IMR-90 (cell line): Measurements from ENCODE around the gene NCK1. TPM values are rescaled to one million over a fixed set of nuclear protein-coding genes. Genes with fewer than 3 reads are reported as not detected.

ENCODE experiments used
- ATAC-seq: fragments of 200-7000 bp; cut with Tn5 transposase; 2 replicates; pipeline ENCODE4 v1.9.1; 2020; ENCODE audit warnings: low read depth, mild to moderate bottlenecking, moderate library complexity
- BruUV-seq: library from RNA; stranded (reverse); fragments of 400-500 nt; replicated peaks from 2 replicates; lab custom pipeline; 2021; lab: Mats Ljungman, UMichigan
- CTCF ChIA-PET: fragments of 300-600 bp; formaldehyde crosslinking; extraction: SDS; loops from one replicate; lab custom pipeline; 2021; ENCODE audit warnings: antibody characterized with exemption; lab: Yijun Ruan, JAX
- POLR2A ChIA-PET: fragments of 300-600 bp; sonication (Branson Sonifier 250); formaldehyde crosslinking; loops from one replicate; lab custom pipeline; 2022; ENCODE audit warnings: antibody characterized with exemption; ENCODE audit not compliant: unreplicated experiment; lab: Charles Lee
- DNase-seq: peaks from one replicate; pipeline ENCODE4 v3.0.0; 2013
- H2AFZ ChIP-seq: replicated peaks from 2 replicates; pipeline ENCODE3; 2013; ENCODE audit warnings: low read length, mild to moderate bottlenecking; ENCODE audit not compliant: poor library complexity
- H2AK5ac ChIP-seq: 2 replicates; pipeline ENCODE4 v1.6.1; 2013; ENCODE audit warnings: low read depth, low read length, inconsistent platforms
- H2AK9ac ChIP-seq: replicated peaks from 2 replicates; pipeline ENCODE3; 2013; ENCODE audit warnings: mild to moderate bottlenecking, low read depth, low read length, moderate library complexity; ENCODE audit not compliant: poor library complexity
- H2BK120ac ChIP-seq: 2 replicates; pipeline ENCODE4 v1.6.1; 2013; ENCODE audit warnings: low read depth, low read length, inconsistent platforms
- H2BK15ac ChIP-seq: 3 replicates; pipeline ENCODE4 v1.6.1; 2013; ENCODE audit warnings: low read depth, low read length, inconsistent platforms
- H2BK20ac ChIP-seq: 2 replicates; pipeline ENCODE4 v1.6.1; 2013; ENCODE audit warnings: low read depth, mild to moderate bottlenecking, inconsistent platforms, low read length, moderate library complexity
- H2BK5ac ChIP-seq: 2 replicates; pipeline ENCODE4 v1.6.1; 2013; ENCODE audit warnings: mild to moderate bottlenecking, low read depth, low read length, inconsistent platforms; ENCODE audit not compliant: poor library complexity, severe bottlenecking
- H3K14ac ChIP-seq: replicated peaks from 2 replicates; pipeline ENCODE4 v1.6.1; 2013; ENCODE audit warnings: low read depth, low read length, inconsistent platforms
- H3K18ac ChIP-seq: 2 replicates; pipeline ENCODE4 v1.6.1; 2013; ENCODE audit warnings: low read depth, low read length, control low read depth
- H3K23ac ChIP-seq: 2 replicates; pipeline ENCODE4 v1.6.1; 2013; ENCODE audit warnings: low read depth, low read length, inconsistent platforms
- H3K27ac ChIP-seq: 2 replicates; pipeline ENCODE4 v1.5.1; 2013; ENCODE audit warnings: mild to moderate bottlenecking, control low read depth, low read length; ENCODE audit not compliant: insufficient read depth
- H3K27me3 ChIP-seq: 2 replicates; pipeline ENCODE4 v1.6.1; 2013; ENCODE audit warnings: low read length; ENCODE audit not compliant: control insufficient read depth, insufficient read depth
- H3K36me3 ChIP-seq: 2 replicates; pipeline ENCODE4 v1.6.1; 2013; ENCODE audit warnings: low read length, mixed read lengths; ENCODE audit not compliant: control insufficient read depth, insufficient read depth
- H3K4ac ChIP-seq: 2 replicates; pipeline ENCODE4 v1.6.1; 2013; ENCODE audit warnings: low read depth, low read length, inconsistent platforms
- H3K4me1 ChIP-seq: 2 replicates; pipeline ENCODE4 v1.6.1; 2013; ENCODE audit warnings: low read length, mixed read lengths; ENCODE audit not compliant: control insufficient read depth, insufficient read depth
- H3K4me2 ChIP-seq: 2 replicates; pipeline ENCODE4 v1.6.1; 2013; ENCODE audit warnings: low read depth, mild to moderate bottlenecking, control low read depth, low read length, moderate library complexity
- H3K4me3 ChIP-seq: 2 replicates; pipeline ENCODE4 v1.5.1; 2013; ENCODE audit warnings: low read depth, mild to moderate bottlenecking, control low read depth, low read length, moderate library complexity; ENCODE audit not compliant: insufficient read depth
- H3K56ac ChIP-seq: 2 replicates; pipeline ENCODE4 v1.6.1; 2013; ENCODE audit warnings: low read length, inconsistent platforms; ENCODE audit not compliant: insufficient read depth; ENCODE audit errors: extremely low read depth
- H3K79me1 ChIP-seq, 2 experiments: 2 replicates each; pipeline ENCODE4 v1.6.1; 2013; ENCODE audit warnings: low read length in 2 of 2, inconsistent platforms in 1 of 2, low read depth in 1 of 2
- H3K9ac ChIP-seq: 2 replicates; pipeline ENCODE4 v1.6.1; 2013; ENCODE audit warnings: low read depth, low read length, control low read depth
- H3K9me1 ChIP-seq: 2 replicates; pipeline ENCODE4 v1.6.1; 2013; ENCODE audit warnings: low read length, inconsistent platforms; ENCODE audit not compliant: insufficient read depth
- H3K9me3 ChIP-seq: 2 replicates; pipeline ENCODE4 v1.6.1; 2013; ENCODE audit warnings: low read length; ENCODE audit not compliant: control insufficient read depth, insufficient read depth
- H4K20me1 ChIP-seq: 2 replicates; pipeline ENCODE4 v1.6.1; 2013; ENCODE audit warnings: low read length, inconsistent platforms; ENCODE audit not compliant: insufficient read depth
- H4K5ac ChIP-seq: 2 replicates; pipeline ENCODE4 v1.6.1; 2013; ENCODE audit warnings: mild to moderate bottlenecking, low read depth, low read length, control low read depth
- H4K8ac ChIP-seq, 2 experiments: 2 replicates each; pipeline ENCODE4 v1.6.1; 2013; ENCODE audit warnings: low read depth in 2 of 2, low read length in 2 of 2, control low read depth in 1 of 2, inconsistent platforms in 1 of 2
- H4K91ac ChIP-seq: 2 replicates; pipeline ENCODE4 v1.6.1; 2013; ENCODE audit warnings: low read depth, low read length, inconsistent platforms; ENCODE audit not compliant: insufficient read depth
- CEBPB ChIP-seq: IDR thresholded peaks from 2 replicates; pipeline ENCODE4 v1.6.1; 2012; ENCODE audit warnings: low read depth, low read length, improper control_type of control experiment
- CTCF ChIP-seq: conservative IDR thresholded peaks from 2 replicates; pipeline ENCODE4 v1.5.1; 2012; ENCODE audit warnings: mild to moderate bottlenecking, low read depth, low read length, improper control_type of control experiment
- MAZ ChIP-seq: IDR thresholded peaks from 2 replicates; pipeline ENCODE4 v1.6.1; 2012; ENCODE audit warnings: low read depth, mild to moderate bottlenecking, low read length, improper control_type of control experiment, moderate library complexity, borderline replicate concordance
- RAD21 ChIP-seq: IDR thresholded peaks from 2 replicates; pipeline ENCODE4 v1.6.1; 2012; ENCODE audit warnings: low read length, improper control_type of control experiment
- WGBS, 2 experiments: methylation state at CpG; one replicate each; pipeline versions ENCODE4 v1.1.5 to v1.1.7; 2013; ENCODE audit warnings: missing lambda C conversion rate in 2 of 2; ENCODE audit not compliant: insufficient read length in 1 of 2; ENCODE audit errors: extremely low coverage in 2 of 2; 5-methylcytosine and 5-hydroxymethylcytosine counted together
- dilution Hi-C: fragments of 300-500 bp; cut with HindIII; formaldehyde crosslinking; loops from one replicate; pipeline ENCODE4 v1.14.3; 2018; ENCODE audit warnings: low sequenced_read_pairs; ENCODE audit not compliant: unreplicated experiment
- in situ Hi-C: fragments of 300-500 bp; cut with MboI; formaldehyde crosslinking; loops from 3 replicates; pipeline ENCODE4 v1.14.3; 2019; ENCODE audit warnings: low sequenced_read_pairs, inconsistent platforms, mixed read lengths
- intact Hi-C: fragments of 100-400 bp; cut with micrococcal nuclease; formaldehyde crosslinking; loops from 2 replicates; pipeline ENCODE4 v1.10.0; 2022
- polyA plus RNA-seq, 3 experiments: library from polyadenylated mRNA; depleted of rRNA; stranded (reverse); fragments of >200 nt; gene quantifications; 2 replicates each; pipeline ENCODE4 v1.2.3, GENCODE V29; 2012; ENCODE audit warnings: low replicate concordance in 1 of 3
- total RNA-seq: library from RNA; depleted of rRNA; stranded (reverse); fragments of >200 nt; gene quantifications from 2 replicates; pipeline ENCODE4 v1.2.3, GENCODE V29; 2012

NCK1 gene
- total and polyA plus RNA-seq, 2 of the 4 experiments (the other 2 are of a cell fraction) = 23.7 to 24.3 TPM

- intact Hi-C loops = no loop called here
- no peak overlapping the region for H2BK15ac ChIP-seq
- DNase-seq (no peak), ATAC-seq (no peak)
- no peak overlapping the region for H3K9ac ChIP-seq
- H4K5ac ChIP-seq = no peak overlapping the region
- POLR2A ChIA-PET = no interaction called here
- H3K4me1 ChIP-seq = 0 out of 2 replicates have a peak, but pooled peaks cover 1% of the 10 kb centered on the region
- no peak overlapping the region for H3K56ac ChIP-seq
- H2AK5ac ChIP-seq = no peak overlapping the region
- no peak overlapping the region for H3K4me3 ChIP-seq
- no peak overlapping the region for H2AFZ ChIP-seq
- H4K91ac ChIP-seq = no peak overlapping the region
- no peak overlapping the region for H4K8ac ChIP-seq
- no peak overlapping the region for H3K14ac ChIP-seq
- H3K36me3 ChIP-seq = peaks cover 6% of the 10 kb centered on the region; the same call in 1 of the 2 replicates
- TF ChIP-seq RAD21 (no peak), CTCF (no peak), MAZ (no peak), CEBPB (no peak)
- H4K20me1 ChIP-seq = no peaks in the 10 kb centered on the region
- dilution Hi-C loops = no loop called here
- WGBS, 2 experiments = no CpG with 5 or more reads among the region's 4 CpGs
- no peak overlapping the region for H2BK20ac ChIP-seq
- H3K27me3 ChIP-seq = no peaks in the 10 kb centered on the region
- no peak overlapping the region for H2BK5ac ChIP-seq
- H3K9me3 ChIP-seq = no peaks in the 10 kb centered on the region
- H3K4ac ChIP-seq = no peak overlapping the region
- H3K23ac ChIP-seq = no peak overlapping the region
- no peak overlapping the region for H2AK9ac ChIP-seq
- peaks cover 6% of the 10 kb centered on the region; the same call in 1 of the 2 replicates for H3K9me1 ChIP-seq
- no peak overlapping the region for H3K18ac ChIP-seq
- in situ Hi-C loops = no loop called here
- CTCF ChIA-PET = interaction anchor here (0.7 kb wide), 1 partner anchor 63 kb away, joined by 4 read pairs; no protein-coding TSS in a partner anchor
- H2BK120ac ChIP-seq = no peak overlapping the region
- no TSS peak for BruUV-seq
- no peak overlapping the region for H3K27ac ChIP-seq
- H3K4me2 ChIP-seq = no peak overlapping the region
- H3K79me1 ChIP-seq = peaks cover 38 to 41% of the 10 kb centered on the region in 2 experiments
These were observed 9.8 kb upstream of the NCK1 start for GRCh38 chr3:136852180-136852579.
